Measurements from ENCODE around the gene LITAFD. TPM values are rescaled to one million over a fixed set of nuclear protein-coding genes. Genes with fewer than 3 reads are reported as not detected.

LITAFD gene
- total and polyA plus RNA-seq, 2 experiments from 2014 or later, result not detected

- Histone ChIP-seq H3K27me3 (ENCODE audit: insufficient read depth) (no peaks in the 10 kb centered on the region), H2AFZ (no peak overlapping the region), H3K79me2 (replicated peaks; ENCODE audit: insufficient read depth) (no peaks in the 10 kb centered on the region), H3K9me2 (ENCODE audit: insufficient read depth) (no peaks in the 10 kb centered on the region), H3K4me1 (ENCODE audit: insufficient read depth) (peaks cover 11% of the 10 kb centered on the region; the same call in 1 of the 2 replicates), H3K27ac (ENCODE audit: low read depth) (no peak overlapping the region), H3K4me3 (no peak overlapping the region), H3F3A (replicated peaks; ENCODE audit: low read depth) (0 out of 2 replicates have a peak, but pooled peaks cover 6% of the 10 kb centered on the region), H3K36me3 (ENCODE audit: insufficient read depth) (peaks cover 36% of the 10 kb centered on the region), H4K20me1 (replicated peaks; ENCODE audit: insufficient read depth) (peaks cover 6% of the 10 kb centered on the region; the same call in 1 of the 2 replicates), H3K4me2 (no peak overlapping the region)
- Mint-ChIP-seq H3K36me3 (ENCODE audit: low read depth) (peaks cover 55% of the 10 kb centered on the region), H3K27me3 (ENCODE audit: insufficient read depth, low read depth, poor library complexity) (peaks cover 31% of the 10 kb centered on the region), H3K4me1 (peaks cover 15% of the 10 kb centered on the region), H3K4me3 (no peak overlapping the region), H3K9me3 (no peaks in the 10 kb centered on the region), H3K27ac (no peak overlapping the region)
- DNase-seq (ENCODE audit: low spot score), result no peak
- TF ChIP-seq STAT1 (IDR thresholded peaks at IDR 0.05; ENCODE audit: unreplicated experiment) (no peak), ZNF114 (CRISPR knock-in tag; IDR thresholded peaks at IDR 0.05) (no peak), ZNF331 (CRISPR knock-in tag; IDR thresholded peaks at IDR 0.05; ENCODE audit: low read depth) (no peak), POLR2AphosphoS5 (IDR thresholded peaks at IDR 0.05; ENCODE audit: low read depth) (no peak), EZH2phosphoT487 (IDR thresholded peaks at IDR 0.05; ENCODE audit: unreplicated experiment) (no peak), CREB1 (CRISPR knock-in tag; IDR thresholded peaks at IDR 0.05; ENCODE audit: low read depth) (no peak), ETS1 (IDR thresholded peaks at IDR 0.05) (no peak), NANOG (IDR thresholded peaks at IDR 0.05; ENCODE audit: borderline replicate concordance) (no peak)
- TF ChIP-seq, protein P1, sequence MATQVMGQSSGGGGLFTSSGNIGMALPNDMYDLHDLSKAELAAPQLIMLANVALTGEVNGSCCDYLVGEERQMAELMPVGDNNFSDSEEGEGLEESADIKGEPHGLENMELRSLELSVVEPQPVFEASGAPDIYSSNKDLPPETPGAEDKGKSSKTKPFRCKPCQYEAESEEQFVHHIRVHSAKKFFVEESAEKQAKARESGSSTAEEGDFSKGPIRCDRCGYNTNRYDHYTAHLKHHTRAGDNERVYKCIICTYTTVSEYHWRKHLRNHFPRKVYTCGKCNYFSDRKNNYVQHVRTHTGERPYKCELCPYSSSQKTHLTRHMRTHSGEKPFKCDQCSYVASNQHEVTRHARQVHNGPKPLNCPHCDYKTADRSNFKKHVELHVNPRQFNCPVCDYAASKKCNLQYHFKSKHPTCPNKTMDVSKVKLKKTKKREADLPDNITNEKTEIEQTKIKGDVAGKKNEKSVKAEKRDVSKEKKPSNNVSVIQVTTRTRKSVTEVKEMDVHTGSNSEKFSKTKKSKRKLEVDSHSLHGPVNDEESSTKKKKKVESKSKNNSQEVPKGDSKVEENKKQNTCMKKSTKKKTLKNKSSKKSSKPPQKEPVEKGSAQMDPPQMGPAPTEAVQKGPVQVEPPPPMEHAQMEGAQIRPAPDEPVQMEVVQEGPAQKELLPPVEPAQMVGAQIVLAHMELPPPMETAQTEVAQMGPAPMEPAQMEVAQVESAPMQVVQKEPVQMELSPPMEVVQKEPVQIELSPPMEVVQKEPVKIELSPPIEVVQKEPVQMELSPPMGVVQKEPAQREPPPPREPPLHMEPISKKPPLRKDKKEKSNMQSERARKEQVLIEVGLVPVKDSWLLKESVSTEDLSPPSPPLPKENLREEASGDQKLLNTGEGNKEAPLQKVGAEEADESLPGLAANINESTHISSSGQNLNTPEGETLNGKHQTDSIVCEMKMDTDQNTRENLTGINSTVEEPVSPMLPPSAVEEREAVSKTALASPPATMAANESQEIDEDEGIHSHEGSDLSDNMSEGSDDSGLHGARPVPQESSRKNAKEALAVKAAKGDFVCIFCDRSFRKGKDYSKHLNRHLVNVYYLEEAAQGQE (IDR thresholded peaks at IDR 0.05; ENCODE audit: unreplicated experiment), result no peak
- ATAC-seq, result no peak
Observed at GRCh38 chr16:8889893-8890548, 7.9 kb downstream of the LITAFD start.

GRCh38 chr16:8890549-8890921 lies 8.4 kb downstream of the LITAFD start:
- Mint-ChIP-seq H3K27ac (no peak overlapping the region), H3K27me3 (ENCODE audit: insufficient read depth, low read depth, poor library complexity) (peaks cover 26% of the 10 kb centered on the region)
- peaks cover 11% of the 10 kb centered on the region; the same call in 1 of the 2 replicates for H3K4me1 ChIP-seq (ENCODE audit: insufficient read depth)
- TF ChIP-seq ETS1 (IDR thresholded peaks at IDR 0.05), result no peak
- no peak for TF ChIP-seq EZH2phosphoT487 (IDR thresholded peaks at IDR 0.05; ENCODE audit: unreplicated experiment)
- TF ChIP-seq EZH2 (IDR thresholded peaks at IDR 0.05; ENCODE audit: low read depth, unreplicated experiment), result no peak
- TF ChIP-seq STAT1 (IDR thresholded peaks at IDR 0.05; ENCODE audit: unreplicated experiment), result no peak
- no peak for TF ChIP-seq NANOG (IDR thresholded peaks at IDR 0.05; ENCODE audit: borderline replicate concordance)
- TF ChIP-seq CREB1 (CRISPR knock-in tag; IDR thresholded peaks at IDR 0.05; ENCODE audit: low read depth), result no peak
- TF ChIP-seq, protein P1 (IDR thresholded peaks at IDR 0.05; ENCODE audit: unreplicated experiment), result no peak
- TF ChIP-seq, protein P2, sequence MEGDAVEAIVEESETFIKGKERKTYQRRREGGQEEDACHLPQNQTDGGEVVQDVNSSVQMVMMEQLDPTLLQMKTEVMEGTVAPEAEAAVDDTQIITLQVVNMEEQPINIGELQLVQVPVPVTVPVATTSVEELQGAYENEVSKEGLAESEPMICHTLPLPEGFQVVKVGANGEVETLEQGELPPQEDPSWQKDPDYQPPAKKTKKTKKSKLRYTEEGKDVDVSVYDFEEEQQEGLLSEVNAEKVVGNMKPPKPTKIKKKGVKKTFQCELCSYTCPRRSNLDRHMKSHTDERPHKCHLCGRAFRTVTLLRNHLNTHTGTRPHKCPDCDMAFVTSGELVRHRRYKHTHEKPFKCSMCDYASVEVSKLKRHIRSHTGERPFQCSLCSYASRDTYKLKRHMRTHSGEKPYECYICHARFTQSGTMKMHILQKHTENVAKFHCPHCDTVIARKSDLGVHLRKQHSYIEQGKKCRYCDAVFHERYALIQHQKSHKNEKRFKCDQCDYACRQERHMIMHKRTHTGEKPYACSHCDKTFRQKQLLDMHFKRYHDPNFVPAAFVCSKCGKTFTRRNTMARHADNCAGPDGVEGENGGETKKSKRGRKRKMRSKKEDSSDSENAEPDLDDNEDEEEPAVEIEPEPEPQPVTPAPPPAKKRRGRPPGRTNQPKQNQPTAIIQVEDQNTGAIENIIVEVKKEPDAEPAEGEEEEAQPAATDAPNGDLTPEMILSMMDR (conservative IDR thresholded peaks at IDR 0.05; ENCODE audit: low read depth in 2 of 2), result no peak
- no peak for TF ChIP-seq ZNF331 (CRISPR knock-in tag; IDR thresholded peaks at IDR 0.05; ENCODE audit: low read depth)

More at GRCh38 chr16:8890549-8890921, 8.4 kb downstream of the LITAFD start:
- Histone ChIP-seq H4K20me1 (replicated peaks; ENCODE audit: insufficient read depth) (peaks cover 6% of the 10 kb centered on the region; the same call in 1 of the 2 replicates), H3K79me2 (replicated peaks; ENCODE audit: insufficient read depth) (no peaks in the 10 kb centered on the region; the same call in 1 of the 2 replicates), H3K9me2 (ENCODE audit: insufficient read depth) (no peaks in the 10 kb centered on the region), H3K27me3 (ENCODE audit: insufficient read depth) (no peaks in the 10 kb centered on the region), H3K27ac (ENCODE audit: low read depth) (no peak overlapping the region), H3K4me2 (no peak overlapping the region), H2AFZ (no peak overlapping the region), H3F3A (replicated peaks; ENCODE audit: low read depth) (0 out of 2 replicates have a peak, but pooled peaks cover 5% of the 10 kb centered on the region), H3K36me3 (ENCODE audit: insufficient read depth) (peaks cover 41% of the 10 kb centered on the region), H3K4me3 (no peak overlapping the region)
- DNase-seq (ENCODE audit: low spot score) (no peak), ATAC-seq (no peak)
- H3K9me3 Mint-ChIP-seq, result no peaks in the 10 kb centered on the region
- peaks cover 11% of the 10 kb centered on the region for H3K4me1 Mint-ChIP-seq
- H3K4me3 Mint-ChIP-seq, result no peak overlapping the region
- peaks cover 60% of the 10 kb centered on the region for H3K36me3 Mint-ChIP-seq (ENCODE audit: low read depth)

Measured in GM23338 (cell line).